ENCODE results near the gene C17orf67.

Gene C17orf67

GRCh38 chr17:56835264-56835585 lies 1.5 kb upstream of the C17orf67 start:
- in situ Hi-C loops (cut with HindIII; ENCODE audit: low pct_ligation_motif_present, low pct_unique_long_range_greater_than_20kb, low sequenced_read_pairs), result no loop called here
- DNase-seq, result peak; percentile 9

- in situ Hi-C loops (cut with HindIII; ENCODE audit: low pct_ligation_motif_present, low pct_unique_long_range_greater_than_20kb, low sequenced_read_pairs), result no loop called here
Measured at GRCh38 chr17:56834380-56835263, 902 bp upstream of the C17orf67 start.

GRCh38 chr17:56833057-56833808 lies 487 bp downstream of the C17orf67 start:
- peak; percentile 80 for DNase-seq
- in situ Hi-C loops (cut with HindIII; ENCODE audit: low pct_ligation_motif_present, low pct_unique_long_range_greater_than_20kb, low sequenced_read_pairs), result no loop called here

More at GRCh38 chr17:56834380-56835263, 902 bp upstream of the C17orf67 start:
- peak; percentile 61 for DNase-seq

GRCh38 chr17:56832446-56832845 lies 1.3 kb downstream of the C17orf67 start:
- DNase-seq, result peak; percentile 6
- in situ Hi-C loops (cut with HindIII; ENCODE audit: low pct_ligation_motif_present, low pct_unique_long_range_greater_than_20kb, low sequenced_read_pairs), result no loop called here

- in situ Hi-C loops (cut with HindIII; ENCODE audit: low pct_ligation_motif_present, low pct_unique_long_range_greater_than_20kb, low sequenced_read_pairs), result no loop called here
- DNase-seq, result no peak
Measured at GRCh38 chr17:56831369-56832095, 2.2 kb downstream of the C17orf67 start.

GRCh38 chr17:56830726-56831368 lies 2.9 kb downstream of the C17orf67 start:
- in situ Hi-C loops (cut with HindIII; ENCODE audit: low pct_ligation_motif_present, low pct_unique_long_range_greater_than_20kb, low sequenced_read_pairs), result no loop called here
- DNase-seq, result no peak

- in situ Hi-C loops (cut with HindIII; ENCODE audit: low pct_ligation_motif_present, low pct_unique_long_range_greater_than_20kb, low sequenced_read_pairs), result no loop called here
- no peak for DNase-seq
Measured at GRCh38 chr17:56826611-56827414, 6.9 kb downstream of the C17orf67 start.

- in situ Hi-C loops (cut with HindIII; ENCODE audit: low pct_ligation_motif_present, low pct_unique_long_range_greater_than_20kb, low sequenced_read_pairs), result no loop called here
- peak; percentile 15 for DNase-seq
Measured at GRCh38 chr17:56824503-56824902, 9.2 kb downstream of the C17orf67 start.

- in situ Hi-C loops (cut with HindIII; ENCODE audit: low pct_ligation_motif_present, low pct_unique_long_range_greater_than_20kb, low sequenced_read_pairs), result no loop called here
- no peak for DNase-seq
Measured at GRCh38 chr17:56823848-56824247, 9.9 kb downstream of the C17orf67 start.

- in situ Hi-C loops (cut with HindIII; ENCODE audit: low pct_ligation_motif_present, low pct_unique_long_range_greater_than_20kb, low sequenced_read_pairs), result no loop called here
- no peak for DNase-seq
Measured at GRCh38 chr17:56822725-56823124, 11.0 kb downstream of the C17orf67 start.

GRCh38 chr17:56821847-56822534 lies 11.7 kb downstream of the C17orf67 start:
- in situ Hi-C loops (cut with HindIII; ENCODE audit: low pct_ligation_motif_present, low pct_unique_long_range_greater_than_20kb, low sequenced_read_pairs), result no loop called here
- DNase-seq, result no peak

GRCh38 chr17:56820207-56820606 lies 13.5 kb downstream of the C17orf67 start:
- no peak for DNase-seq
- in situ Hi-C loops (cut with HindIII; ENCODE audit: low pct_ligation_motif_present, low pct_unique_long_range_greater_than_20kb, low sequenced_read_pairs), result no loop called here

GRCh38 chr17:56819431-56820145 lies 14.1 kb downstream of the C17orf67 start:
- DNase-seq, result peak; percentile 91
- in situ Hi-C loops (cut with HindIII; ENCODE audit: low pct_ligation_motif_present, low pct_unique_long_range_greater_than_20kb, low sequenced_read_pairs), result no loop called here

GRCh38 chr17:56819030-56819429 lies 14.7 kb downstream of the C17orf67 start:
- in situ Hi-C loops (cut with HindIII; ENCODE audit: low pct_ligation_motif_present, low pct_unique_long_range_greater_than_20kb, low sequenced_read_pairs), result no loop called here
- DNase-seq, result no peak

- DNase-seq, result no peak
- in situ Hi-C loops (cut with HindIII; ENCODE audit: low pct_ligation_motif_present, low pct_unique_long_range_greater_than_20kb, low sequenced_read_pairs), result no loop called here
Measured at GRCh38 chr17:56817066-56817465, 16.7 kb downstream of the C17orf67 start.

GRCh38 chr17:56815711-56816110 lies 18.0 kb downstream of the C17orf67 start:
- DNase-seq, result no peak
- in situ Hi-C loops (cut with HindIII; ENCODE audit: low pct_ligation_motif_present, low pct_unique_long_range_greater_than_20kb, low sequenced_read_pairs), result no loop called here

GRCh38 chr17:56812901-56813388 lies 20.8 kb downstream of the C17orf67 start:
- no peak for DNase-seq
- in situ Hi-C loops (cut with HindIII; ENCODE audit: low pct_ligation_motif_present, low pct_unique_long_range_greater_than_20kb, low sequenced_read_pairs), result no loop called here

Measured in ACHN (cell line).